Heart left ventricle (tissue), 16 donors: ENCODE results near the gene MYO5B. TPM values are rescaled to one million over a fixed set of nuclear protein-coding genes. Genes with fewer than 3 reads are reported as not detected.
"Not testable (repeated sequence)": the region's sequence is repeated elsewhere in the genome, so short reads cannot be mapped to it uniquely, and the experiment has no call there.

ENCODE experiments used
- ATAC-seq, 4 donors: fragments of 200-7000 bp; cut with Tn5 transposase; one replicate each; pipeline ENCODE4 v1.9.1; 2020 to 2022; ENCODE audit warnings: moderate library complexity in 4 of 4, mild to moderate bottlenecking in 3 of 4, moderate number of reproducible peaks in 1 of 4
- DNase-seq, 5 donors: peaks; one replicate each; pipeline ENCODE4 v3.0.0-alpha.2; 2020
- H3K27ac ChIP-seq, 12 donors: fragments of 200-600 bp; sonication (generic) in 4 of 12; one replicate each; pipeline versions ENCODE4 v1.5.0 to v1.8.0; 2016 to 2022; ENCODE audit warnings: mild to moderate bottlenecking in 2 of 12
- H3K27me3 ChIP-seq, 9 donors: fragments of 200-600 bp; sonication (generic) in 2 of 9; one replicate each; pipeline versions ENCODE4 v1.5.1 to v1.8.0; 2016 to 2022; ENCODE audit warnings: mild to moderate bottlenecking in 3 of 9
- H3K36me3 ChIP-seq, 9 donors: fragments of 200-600 bp; sonication (generic) in 2 of 9; one replicate each; pipeline versions ENCODE4 v1.5.0 to v1.8.0; 2018 to 2022; ENCODE audit warnings: mild to moderate bottlenecking in 2 of 9
- H3K4me1 ChIP-seq, 12 donors: fragments of 200-600 bp; sonication (generic) in 4 of 12; one replicate each; pipeline versions ENCODE4 v1.5.0 to v1.8.0; 2016 to 2022; ENCODE audit warnings: mild to moderate bottlenecking in 3 of 12
- H3K4me3 ChIP-seq, 12 donors: fragments of 200-600 bp; sonication (generic) in 4 of 12; one replicate each; pipeline versions ENCODE4 v1.5.0 to v1.8.0; 2017 to 2022; ENCODE audit warnings: mild to moderate bottlenecking in 9 of 12, moderate library complexity in 4 of 12
- H3K9me3 ChIP-seq, 12 donors: fragments of 200-600 bp; sonication (generic) in 4 of 12; one replicate each; pipeline versions ENCODE4 v1.5.0 to v1.8.0; 2016 to 2022; ENCODE audit warnings: mild to moderate bottlenecking in 1 of 12
- POLR2A ChIP-seq, 2 donors: fragments of 450-650 bp; IDR thresholded peaks; one replicate each; pipeline ENCODE4 v1.6.1; 2017; ENCODE audit warnings: antibody characterized with exemption in 2 of 2, mild to moderate bottlenecking in 2 of 2, moderate library complexity in 2 of 2
- WGBS, 4 donors: extraction: QIAGEN DNeasy Blood & Tissue Kit in 2 of 4; methylation state at CpG; one replicate each; pipeline versions ENCODE4 v1.1.5 to v1.1.7; 2013 to 2018; 5-methylcytosine and 5-hydroxymethylcytosine counted together
- intact Hi-C, 10 donors: fragments of 100-400 bp; cut with DNase I; formaldehyde crosslinking; loops; one replicate each; pipeline versions ENCODE4 v1.11.1 to v1.14.2; 2022
- polyA plus RNA-seq, 2 donors: library from polyadenylated mRNA; stranded (reverse); fragments of 200-250 nt; gene quantifications; one replicate each; pipeline ENCODE4 v1.2.3, GENCODE V29; 2013
- total RNA-seq, 9 donors: library from RNA; depleted of rRNA in 2 of 9; stranded (reverse); fragments of >200 nt in 2 of 9; fragmentation: NEBNext Ultra II Directional in 3 of 9; extraction: Animal tissue kit (Norgen Biotek cat#: 25700) in 3 of 9; gene quantifications; one replicate each; pipeline versions ENCODE4 v1.1.0 to v1.2.4, GENCODE V29; 2016 to 2023
- TF ChIP-seq, protein P1 (sequence below), 12 donors: fragments of 200-600 bp; sonication (generic) in 4 of 12; IDR thresholded peaks; one replicate each; pipeline versions ENCODE4 v1.5.0 to v1.8.0; 2018 to 2022; ENCODE audit warnings: antibody characterized with exemption in 12 of 12, mild to moderate bottlenecking in 5 of 12
- donor health status: ischemic (EF 13 %, LVEDD 7.1; RV severe dilation, severe dysfunction).
- donor health status: healthy with polysubstance abuse.
- donor health status: DM: no; HTN: yes; CAD: no.
- donor health status: DM: no; HTN: no; CAD: no.
- donor health status: ischemic (EF 25% LVEDD 6.9; RV normal size, moderate dysfunction).
- donor health status: ischemic (EF 25% LVEDD 5.7; RV mildly dilated, moderate dysfunction).
- donor health status: healthy.
- donor health status: DM: yes; HTN: yes; CAD: no.
- donor health status: ischemic (EF 35%, LVEDD 5.7; RV mildly dilated, moderate dysfunction).
- donor health status: nonischemic (EF 11% LVEDD 7.7; RV severe dilation, severe dysfunction).
- donor health status: DM: yes; HTN: yes; CAD: no.
- donor health status: PGD.
- donor health status: ischemic (EF 29% LVEDD 5.4; RV normal size, mild dysfunction).
- donor health status: nonischemic (EF 23%, LVEDD 6.1; RV moderate dilation, normal function).

The MYO5B gene
- total and polyA plus RNA-seq, 11 donors: 0.51 to 5.9 (median 1.4) TPM

DNA sequence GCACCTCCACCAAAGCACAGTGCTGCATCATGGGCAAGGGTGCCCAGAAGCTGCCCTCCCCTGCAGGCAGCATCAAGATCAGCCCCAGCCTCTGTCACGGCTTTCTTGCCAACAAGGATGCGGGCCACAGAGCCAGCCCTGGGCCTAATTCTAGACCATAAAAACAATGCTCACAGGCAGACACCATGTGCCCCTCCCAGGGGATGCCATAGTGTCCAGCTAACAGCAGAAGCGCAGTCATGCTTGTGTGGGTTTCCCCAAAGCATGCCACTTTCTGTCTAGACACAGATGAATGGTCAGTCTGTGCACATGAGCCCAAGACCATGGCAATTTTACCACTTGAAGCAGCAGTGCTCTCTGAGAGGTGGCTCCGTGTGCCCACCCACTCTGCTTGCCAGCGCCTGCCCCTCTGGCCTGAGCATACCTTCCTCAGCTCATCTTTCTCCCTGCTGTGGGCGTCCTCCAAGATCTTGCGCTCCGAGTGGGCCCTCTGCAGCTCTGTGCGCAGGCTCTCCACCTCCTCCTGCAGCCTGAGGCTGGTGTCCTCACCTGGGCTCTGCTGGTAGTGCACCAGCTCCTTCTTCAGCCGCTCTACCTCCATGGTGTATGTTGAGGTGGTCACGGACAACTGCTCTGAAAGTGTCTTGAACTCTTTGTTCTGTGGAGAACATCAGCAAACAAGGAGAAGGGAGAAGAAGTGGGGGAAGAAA lies 300.3 kb downstream of the MYO5B start:
- peaks cover 0 to 11% (median 0%) of the 10 kb centered on the region in 9 donors for H3K27me3 ChIP-seq
- H3K36me3 ChIP-seq: no peaks in the 10 kb centered on the region
- H3K9me3 ChIP-seq: no peaks in the 10 kb centered on the region
- DNase-seq: no peak
- no peaks in the 10 kb centered on the region for H3K4me1 ChIP-seq
- no peak for ATAC-seq
- 81 to 95% (median 90%) methylated on average over 8 to 11 of the region's 11 CpGs for WGBS, 4 donors
- intact Hi-C loops: no loop called here
- H3K4me3 ChIP-seq: no peak overlapping the region
- no peak overlapping the region for H3K27ac ChIP-seq
- TF ChIP-seq POLR2A (IDR thresholded peaks at IDR 0.05): no peak
- TF ChIP-seq, protein P1, sequence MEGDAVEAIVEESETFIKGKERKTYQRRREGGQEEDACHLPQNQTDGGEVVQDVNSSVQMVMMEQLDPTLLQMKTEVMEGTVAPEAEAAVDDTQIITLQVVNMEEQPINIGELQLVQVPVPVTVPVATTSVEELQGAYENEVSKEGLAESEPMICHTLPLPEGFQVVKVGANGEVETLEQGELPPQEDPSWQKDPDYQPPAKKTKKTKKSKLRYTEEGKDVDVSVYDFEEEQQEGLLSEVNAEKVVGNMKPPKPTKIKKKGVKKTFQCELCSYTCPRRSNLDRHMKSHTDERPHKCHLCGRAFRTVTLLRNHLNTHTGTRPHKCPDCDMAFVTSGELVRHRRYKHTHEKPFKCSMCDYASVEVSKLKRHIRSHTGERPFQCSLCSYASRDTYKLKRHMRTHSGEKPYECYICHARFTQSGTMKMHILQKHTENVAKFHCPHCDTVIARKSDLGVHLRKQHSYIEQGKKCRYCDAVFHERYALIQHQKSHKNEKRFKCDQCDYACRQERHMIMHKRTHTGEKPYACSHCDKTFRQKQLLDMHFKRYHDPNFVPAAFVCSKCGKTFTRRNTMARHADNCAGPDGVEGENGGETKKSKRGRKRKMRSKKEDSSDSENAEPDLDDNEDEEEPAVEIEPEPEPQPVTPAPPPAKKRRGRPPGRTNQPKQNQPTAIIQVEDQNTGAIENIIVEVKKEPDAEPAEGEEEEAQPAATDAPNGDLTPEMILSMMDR (IDR thresholded peaks at IDR 0.05): no peak

DNA sequence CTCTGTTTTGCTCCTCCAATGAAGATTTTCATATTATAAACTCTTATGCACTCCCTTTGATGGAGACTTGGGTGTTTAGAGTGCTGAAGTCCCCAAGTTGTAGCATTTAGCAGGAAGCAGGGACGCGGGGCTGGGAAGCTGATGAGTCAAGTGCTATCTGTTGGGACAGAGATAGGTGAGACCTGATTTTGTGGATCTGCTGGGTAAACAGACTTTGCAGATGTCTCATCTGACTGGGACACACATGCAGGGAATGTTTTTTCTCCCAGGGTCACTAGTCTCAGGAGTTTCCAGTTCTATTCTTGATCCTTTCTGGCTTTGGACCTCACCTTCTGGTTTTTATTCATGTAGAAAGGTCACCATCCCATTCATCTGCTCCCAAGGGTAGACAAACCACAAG lies 301.9 kb downstream of the MYO5B start:
- Histone ChIP-seq H3K27ac (no peak overlapping the region), H3K9me3 (no peaks in the 10 kb centered on the region), H3K4me3 (no peak overlapping the region), H3K4me1 (no peaks in the 10 kb centered on the region), H3K36me3 (no peaks in the 10 kb centered on the region), H3K27me3 (peaks cover 0 to 11% (median 0%) of the 10 kb centered on the region in 9 donors)
- ATAC-seq: no peak
- TF ChIP-seq, protein P1 (IDR thresholded peaks at IDR 0.05): no peak
- no peak for TF ChIP-seq POLR2A (IDR thresholded peaks at IDR 0.05)
- intact Hi-C loops: no loop called here
- 60 to 68% (median 62%) methylated on average over 2 of the region's 2 CpGs for WGBS, 4 donors
- DNase-seq: no peak

DNA sequence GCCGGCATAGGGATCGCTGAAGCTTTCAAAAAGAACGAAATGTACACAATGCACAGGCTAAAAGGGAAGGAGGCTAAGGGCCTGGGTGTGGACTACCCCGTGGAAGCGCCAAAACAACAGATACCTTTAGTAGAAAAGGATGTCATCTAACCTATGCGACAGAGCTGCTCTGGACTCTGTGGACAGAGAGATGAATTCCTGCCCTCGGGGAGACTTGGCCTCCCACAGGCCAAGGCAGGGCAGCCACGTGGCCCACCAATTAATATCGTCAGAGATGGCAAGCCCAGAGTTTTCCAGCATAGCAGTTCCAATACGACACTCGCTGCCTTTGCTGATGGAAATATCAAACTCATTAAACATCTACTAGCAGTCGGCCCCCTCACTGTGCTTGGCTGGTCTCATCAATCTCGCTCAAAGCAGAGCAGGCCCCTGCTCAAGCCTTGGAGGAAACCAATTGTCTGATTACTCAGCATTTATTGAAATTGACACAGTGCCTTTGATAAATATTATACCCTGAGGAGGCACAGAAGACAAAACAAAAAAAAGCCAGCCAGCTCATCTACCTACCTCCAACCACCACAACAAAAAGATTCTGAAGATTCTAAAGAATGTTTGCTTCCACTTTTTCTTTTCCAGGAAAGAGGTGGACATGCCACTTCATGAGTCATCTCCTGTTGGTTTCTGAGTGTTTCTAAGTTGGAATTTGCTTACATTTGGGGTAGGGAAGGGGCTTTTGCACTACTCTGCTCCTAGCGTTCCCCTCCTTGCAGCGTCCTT lies 302.6 kb downstream of the MYO5B start:
- no peaks in the 10 kb centered on the region for H3K9me3 ChIP-seq
- ATAC-seq: no peak
- peaks cover 0 to 11% (median 0%) of the 10 kb centered on the region in 9 donors for H3K27me3 ChIP-seq
- H3K36me3 ChIP-seq: no peaks in the 10 kb centered on the region
- WGBS, 4 donors: 65 to 75% (median 70%) methylated on average over 15 of the region's 15 CpGs
- intact Hi-C loops: no loop called here
- no peak overlapping the region for H3K27ac ChIP-seq
- DNase-seq: no peak
- H3K4me3 ChIP-seq: no peak overlapping the region
- TF ChIP-seq, protein P1 (IDR thresholded peaks at IDR 0.05): no peak
- no peak for TF ChIP-seq POLR2A (IDR thresholded peaks at IDR 0.05)
- no peaks in the 10 kb centered on the region for H3K4me1 ChIP-seq

DNA sequence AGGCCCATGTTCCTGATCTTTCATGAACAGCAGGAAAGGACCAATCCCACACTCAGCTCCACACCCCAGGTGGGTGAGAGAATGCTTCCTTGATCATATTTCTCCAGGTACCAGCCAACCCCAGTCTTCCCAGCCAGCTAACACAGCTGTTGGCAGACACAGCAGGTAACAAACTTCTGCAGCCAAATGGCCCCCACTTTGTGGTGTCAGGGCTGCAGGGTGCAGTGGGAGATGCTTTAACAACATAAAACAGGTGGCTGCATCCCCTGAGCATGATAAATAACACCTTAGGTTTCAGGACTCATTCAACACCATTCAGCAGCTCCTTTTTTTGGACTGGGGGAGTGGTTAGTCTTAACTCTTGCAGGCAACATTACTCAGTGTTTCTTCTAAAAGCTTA lies 304.9 kb downstream of the MYO5B start:
- DNase-seq (no peak), ATAC-seq (no peak)
- H3K27ac ChIP-seq: no peak overlapping the region
- intact Hi-C loops: no loop called here
- no peak for TF ChIP-seq POLR2A (IDR thresholded peaks at IDR 0.05)
- TF ChIP-seq, protein P1 (IDR thresholded peaks at IDR 0.05): no peak
- H3K9me3 ChIP-seq: no peaks in the 10 kb centered on the region
- H3K27me3 ChIP-seq: peaks cover 0 to 11% (median 0%) of the 10 kb centered on the region in 9 donors
- H3K36me3 ChIP-seq: no peaks in the 10 kb centered on the region
- H3K4me1 ChIP-seq: no peaks in the 10 kb centered on the region
- no peak overlapping the region for H3K4me3 ChIP-seq

DNA sequence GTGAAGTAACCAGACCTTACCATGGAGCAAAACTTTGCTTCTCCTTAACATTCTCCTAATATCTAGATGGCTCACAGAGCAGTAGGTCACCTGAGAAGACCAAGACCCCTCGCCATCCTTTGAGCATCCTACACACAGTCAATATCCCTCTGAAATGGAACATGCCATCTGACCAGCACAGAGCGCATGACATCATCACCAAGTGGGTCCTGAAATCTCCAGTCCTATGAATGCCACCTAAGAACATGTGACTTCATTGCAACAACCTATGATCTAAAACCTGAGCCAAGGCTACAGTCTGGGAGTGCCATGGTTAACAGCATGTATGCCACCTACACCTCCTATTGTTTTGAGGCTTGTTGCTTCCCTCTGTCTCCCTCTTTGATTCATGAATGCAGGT lies 305.4 kb downstream of the MYO5B start:
- H3K4me1 ChIP-seq, DNase-seq, ATAC-seq, H3K27ac ChIP-seq, H3K9me3 ChIP-seq, H3K4me3 ChIP-seq, H3K36me3 ChIP-seq, intact Hi-C loops: not testable (repeated sequence)
- peaks cover 0 to 11% (median 0%) of the 10 kb centered on the region in 9 donors for H3K27me3 ChIP-seq
- 36 to 65% (median 51%) methylated on average over 2 of the region's 2 CpGs for WGBS, 4 donors
